Upper lobe of left lung (tissue), 4 donors: Measurements from ENCODE around the gene TMEM117.

Source experiments
- CTCF ChIP-seq, 6 experiments: fragments of 450-650 bp in 4 of 6; fragments of 200-600 bp in 2 of 6; sonication (generic) in 2 of 6; IDR thresholded peaks; one replicate each; pipeline ENCODE4 v1.5.1; 2016 to 2019; ENCODE audit warnings: antibody characterized with exemption in 6 of 6
- EP300 ChIP-seq, 4 donors: sonication (generic); formaldehyde crosslinking; IDR thresholded peaks; one replicate each; pipeline ENCODE4 v1.5.1; 2017; ENCODE audit warnings: antibody characterized with exemption in 4 of 4, control low read depth in 2 of 4
- POLR2A ChIP-seq, 4 donors: fragments of 450-650 bp; IDR thresholded peaks; one replicate each; pipeline ENCODE4 v1.5.1; 2016 to 2017; ENCODE audit warnings: antibody characterized with exemption in 4 of 4, mild to moderate bottlenecking in 2 of 4
- POLR2AphosphoS5 ChIP-seq, 2 donors: sonication (generic); formaldehyde crosslinking; IDR thresholded peaks; one replicate each; pipeline ENCODE4 v1.5.1; 2017; ENCODE audit warnings: antibody characterized with exemption in 2 of 2

- TF ChIP-seq CTCF (IDR thresholded peaks at IDR 0.05) (no peak), POLR2A (IDR thresholded peaks at IDR 0.05) (no peak), POLR2AphosphoS5 (IDR thresholded peaks at IDR 0.05) (no peak), EP300 (IDR thresholded peaks at IDR 0.05) (no peak)
Observed at GRCh38 chr12:44038411-44038810, 202.5 kb downstream of the TMEM117 start.
